Activated CD4-positive, CD25-positive, alpha-beta regulatory T cell (primary cell): ENCODE results near the gene IFIT3.
"Not testable (repeated sequence)": the region's sequence is repeated elsewhere in the genome, so short reads cannot be mapped to it uniquely, and the experiment has no call there.

Experiments
- DNase-seq, 4 experiments: peaks; one replicate each; lab custom pipeline; 2025; lab: John Stamatoyannopoulos, UW

The IFIT3 gene

GRCh38 chr10:89336241-89336640 lies 8.4 kb downstream of the IFIT3 start:
- no peak for DNase-seq

DNA sequence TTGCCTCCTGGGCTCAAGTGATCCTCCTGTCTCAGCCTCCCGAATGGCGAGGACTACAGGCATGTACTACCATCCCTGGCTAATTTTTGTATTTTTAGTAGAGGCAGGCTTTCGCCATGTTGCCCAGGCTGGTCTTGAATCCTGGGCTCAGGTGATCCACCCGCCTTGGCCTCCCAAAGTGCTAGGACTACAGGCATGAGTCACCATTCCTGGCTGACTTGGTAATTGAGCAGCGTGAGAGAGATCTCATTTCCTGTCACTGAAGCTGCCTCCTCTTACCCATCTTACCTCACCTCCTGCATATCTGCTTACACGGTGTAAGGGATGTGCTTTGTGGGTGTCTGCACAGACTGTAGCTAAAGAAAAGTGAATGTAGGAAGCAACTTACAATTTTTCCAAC lies 9.7 kb downstream of the IFIT3 start:
- DNase-seq, result no peak

DNA sequence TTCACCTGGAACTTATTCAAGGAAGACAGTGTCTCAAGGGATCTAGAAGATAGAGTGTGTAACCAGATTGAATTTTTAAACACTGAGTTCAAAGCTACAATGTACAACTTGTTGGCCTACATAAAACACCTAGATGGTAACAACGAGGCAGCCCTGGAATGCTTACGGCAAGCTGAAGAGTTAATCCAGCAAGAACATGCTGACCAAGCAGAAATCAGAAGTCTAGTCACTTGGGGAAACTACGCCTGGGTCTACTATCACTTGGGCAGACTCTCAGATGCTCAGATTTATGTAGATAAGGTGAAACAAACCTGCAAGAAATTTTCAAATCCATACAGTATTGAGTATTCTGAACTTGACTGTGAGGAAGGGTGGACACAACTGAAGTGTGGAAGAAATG lies 10.9 kb downstream of the IFIT3 start:
- DNase-seq, result no peak

GRCh38 chr10:89339875-89340274 lies 12.1 kb downstream of the IFIT3 start:
- no peak for DNase-seq

GRCh38 chr10:89341649-89342048 lies 13.9 kb downstream of the IFIT3 start:
- no peak for DNase-seq

- no peak for DNase-seq
Measured at GRCh38 chr10:89342206-89342958, 14.6 kb downstream of the IFIT3 start.

GRCh38 chr10:89343089-89343767 lies 15.4 kb downstream of the IFIT3 start:
- DNase-seq, result no peak

GRCh38 chr10:89344156-89344555 lies 16.4 kb downstream of the IFIT3 start:
- DNase-seq, result no peak

GRCh38 chr10:89345367-89346000 lies 17.7 kb downstream of the IFIT3 start:
- no peak for DNase-seq

GRCh38 chr10:89346405-89347254 lies 18.8 kb downstream of the IFIT3 start:
- no peak for DNase-seq

DNA sequence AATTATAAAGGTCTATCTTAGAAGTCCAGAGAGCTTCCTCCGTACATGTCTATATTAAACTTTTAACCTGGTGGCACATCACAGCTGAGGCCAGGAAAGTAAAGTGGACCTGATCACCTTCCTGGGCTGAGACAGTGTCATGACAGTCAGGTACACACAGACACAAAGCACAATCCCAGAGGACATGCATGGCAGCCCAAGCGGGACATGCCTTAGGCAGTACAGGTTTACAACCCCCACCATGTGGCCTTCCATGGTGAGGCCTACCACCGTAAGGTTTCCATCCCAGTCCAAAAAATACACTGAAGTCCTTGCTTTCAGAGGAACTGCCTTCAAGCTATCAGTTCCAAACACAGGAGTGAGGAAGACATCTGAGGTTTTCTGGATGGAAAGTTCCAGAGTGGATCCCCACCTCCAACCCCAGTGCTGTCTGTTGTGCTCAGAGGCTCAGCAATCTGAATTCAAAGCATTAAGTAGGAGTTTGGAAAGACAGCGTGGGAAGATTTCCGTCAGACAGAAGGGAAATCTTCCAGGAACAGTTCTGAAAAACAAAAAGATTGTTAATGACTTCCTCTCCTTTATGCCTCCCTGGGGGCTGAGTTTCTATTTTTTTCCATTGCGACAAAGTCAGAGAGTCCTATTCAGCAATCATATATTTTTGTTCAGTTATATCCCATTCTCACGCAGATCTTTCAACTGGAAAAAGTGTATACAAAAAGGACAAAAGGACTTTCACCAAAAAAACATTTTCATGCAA lies 20.1 kb downstream of the IFIT3 start:
- no peak for DNase-seq

GRCh38 chr10:89348481-89348880 lies 20.7 kb downstream of the IFIT3 start:
- DNase-seq, result no peak

DNA sequence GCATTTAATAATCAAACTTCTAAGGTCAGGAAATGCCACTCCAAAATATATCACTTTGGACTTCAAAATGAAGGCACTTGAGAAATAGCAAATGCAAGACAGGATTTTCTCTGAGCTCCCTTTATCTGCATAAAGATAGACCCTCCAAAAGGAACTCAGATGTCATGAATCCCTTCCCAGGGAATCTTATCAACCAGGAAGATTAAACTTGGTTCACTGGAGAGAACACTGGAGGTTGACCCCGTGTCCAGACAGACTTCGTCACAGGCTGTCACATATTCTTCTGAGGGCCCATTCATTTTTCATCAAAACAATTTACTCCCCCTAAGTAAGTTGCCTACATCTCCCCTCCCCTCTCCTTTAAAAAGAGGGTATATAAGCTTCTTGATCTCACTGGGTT lies 21.2 kb downstream of the IFIT3 start:
- DNase-seq, result no peak

DNA sequence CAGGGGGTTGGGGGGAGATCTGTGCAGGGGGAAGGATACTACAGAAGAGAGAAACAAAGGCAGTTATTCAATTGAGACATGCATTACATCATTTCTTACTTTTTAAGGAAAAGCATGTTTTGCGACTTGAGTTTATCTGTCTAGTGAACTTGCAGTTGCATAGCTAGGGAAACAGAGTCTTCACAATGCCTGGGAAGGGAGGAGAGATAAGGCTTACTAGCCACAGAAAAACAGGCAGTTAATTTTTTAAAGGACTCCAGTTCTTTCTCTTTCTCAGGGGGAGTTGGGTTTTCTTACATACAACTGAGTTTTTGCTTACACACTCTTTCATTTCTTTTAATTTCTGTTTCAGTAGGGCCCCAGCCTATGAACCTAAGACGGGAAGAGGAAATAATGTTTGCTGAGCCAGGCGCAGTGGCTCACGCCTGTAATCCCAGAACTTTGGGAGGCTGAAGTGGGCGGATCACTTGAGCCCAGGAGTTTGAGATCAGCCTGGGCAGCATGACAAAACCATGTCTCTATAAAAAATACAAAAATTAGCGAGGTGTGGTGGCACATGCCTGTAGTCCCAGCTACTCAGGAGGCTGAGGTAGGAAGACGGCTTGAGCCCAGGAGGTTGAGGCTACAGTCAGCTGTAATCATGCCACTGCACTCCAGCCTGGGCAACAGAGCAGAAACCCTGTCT lies 23.0 kb downstream of the IFIT3 start:
- not testable (repeated sequence) for DNase-seq

DNA sequence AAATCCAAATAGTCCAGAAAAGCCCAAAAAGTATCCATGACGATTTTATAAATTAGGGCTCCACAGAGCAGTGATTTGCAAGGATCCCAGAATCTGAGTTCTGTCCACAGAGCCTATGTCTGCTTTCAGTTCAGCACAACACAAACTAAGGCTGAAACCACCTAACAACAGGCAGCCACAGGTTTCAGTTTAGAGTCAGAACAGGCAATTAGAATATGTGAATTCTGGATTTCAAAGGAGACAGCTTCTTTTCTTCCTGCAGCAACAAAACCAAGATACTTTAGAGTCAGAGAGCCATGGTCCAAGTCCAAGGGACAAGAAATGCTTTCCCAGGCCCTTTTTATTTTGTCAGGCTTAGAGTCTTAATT lies 23.6 kb downstream of the IFIT3 start:
- no peak for DNase-seq

GRCh38 chr10:89351780-89352597 lies 24.2 kb downstream of the IFIT3 start:
- DNase-seq, result no peak

GRCh38 chr10:89352802-89353201 lies 25.0 kb downstream of the IFIT3 start:
- no peak for DNase-seq

GRCh38 chr10:89355394-89355931 lies 27.7 kb downstream of the IFIT3 start:
- DNase-seq, result no peak

DNA sequence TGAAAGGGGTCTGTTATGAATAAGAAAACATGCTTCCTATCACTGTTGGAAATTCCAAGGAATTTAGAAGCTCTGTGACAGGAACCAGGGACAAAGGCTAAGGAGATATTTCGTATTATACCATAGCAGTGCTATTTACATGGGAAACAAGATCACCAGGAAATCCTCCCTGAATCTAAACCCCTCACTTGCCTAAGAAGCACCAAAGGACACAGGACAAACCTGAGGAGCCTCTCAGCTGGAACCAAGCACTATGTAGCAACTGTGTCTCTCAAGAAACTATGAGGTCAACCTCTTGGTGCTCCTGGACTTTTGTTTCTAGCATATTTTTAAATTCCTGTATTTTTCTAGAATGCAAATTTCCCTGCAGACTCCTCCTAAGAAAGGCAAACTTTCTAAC lies 29.3 kb downstream of the IFIT3 start:
- no peak for DNase-seq

- DNase-seq, result no peak
Measured at GRCh38 chr10:89357975-89358374, 30.2 kb downstream of the IFIT3 start.
